ENCODE data around the gene MOGAT1.
"Not testable (repeated sequence)": the region's sequence is repeated elsewhere in the genome, so short reads cannot be mapped to it uniquely, and the experiment has no call there.

The MOGAT1 gene

GRCh38 chr2:222713002-222713401, 41.5 kb downstream of the MOGAT1 start:
- H4K20me1 ChIP-seq (ENCODE audit: insufficient read depth, low read length): no peaks in the 10 kb centered on the region
- H3K4me2 ChIP-seq (ENCODE audit: low read length): no peak overlapping the region
- no peak overlapping the region for H3K9ac ChIP-seq (ENCODE audit: low read length)
- no peaks in the 10 kb centered on the region for H3K27me3 ChIP-seq (ENCODE audit: low read depth, low read length)
- TF ChIP-seq CTCF (IDR thresholded peaks at IDR 0.05; ENCODE audit: low read depth, low read length) (no peak), EZH2phosphoT487 (IDR thresholded peaks at IDR 0.05; ENCODE audit: low read depth) (no peak)
- H3K4me1 ChIP-seq (ENCODE audit: low read length): peaks cover 67% of the 10 kb centered on the region
- H3K36me3 ChIP-seq (replicated peaks; ENCODE audit: low read depth, low read length): no peaks in the 10 kb centered on the region
- no peak overlapping the region for H2AFZ ChIP-seq (ENCODE audit: low read depth, low read length)
- H3K9me3 ChIP-seq (ENCODE audit: insufficient read depth, low read length): no peaks in the 10 kb centered on the region
- no peak overlapping the region for H3K27ac ChIP-seq (ENCODE audit: low read length)
- H3K79me2 ChIP-seq (ENCODE audit: low read length): no peaks in the 10 kb centered on the region
- no peak overlapping the region for H3K4me3 ChIP-seq (ENCODE audit: low read length)

GRCh38 chr2:222714361-222715241, 43.1 kb downstream of the MOGAT1 start:
- Histone ChIP-seq H3K36me3 (replicated peaks; ENCODE audit: low read depth, low read length) (no peaks in the 10 kb centered on the region), H3K4me2 (ENCODE audit: low read length) (no peak overlapping the region), H3K4me3 (ENCODE audit: low read length) (no peak overlapping the region), H3K4me1 (ENCODE audit: low read length) (peaks cover 59% of the 10 kb centered on the region), H3K27ac (ENCODE audit: low read length) (no peak overlapping the region), H2AFZ (ENCODE audit: low read depth, low read length) (no peak overlapping the region), H3K27me3 (ENCODE audit: low read depth, low read length) (no peaks in the 10 kb centered on the region), H3K9me3 (ENCODE audit: insufficient read depth, low read length) (no peaks in the 10 kb centered on the region), H4K20me1 (ENCODE audit: insufficient read depth, low read length) (no peaks in the 10 kb centered on the region), H3K79me2 (ENCODE audit: low read length) (no peaks in the 10 kb centered on the region), H3K9ac (ENCODE audit: low read length) (no peak overlapping the region)
- TF ChIP-seq EZH2phosphoT487 (IDR thresholded peaks at IDR 0.05; ENCODE audit: low read depth): no peak
- no peak for TF ChIP-seq CTCF (IDR thresholded peaks at IDR 0.05; ENCODE audit: low read depth, low read length)

- H3K27ac ChIP-seq (ENCODE audit: low read length): peak overlapping the region; percentile 88
- peaks cover 56% of the 10 kb centered on the region for H3K4me1 ChIP-seq (ENCODE audit: low read length)
- no peaks in the 10 kb centered on the region for H3K79me2 ChIP-seq (ENCODE audit: low read length)
- peak overlapping the region; percentile 87 for H3K4me2 ChIP-seq (ENCODE audit: low read length)
- peak overlapping the region; percentile 61 for H3K9ac ChIP-seq (ENCODE audit: low read length)
- no peaks in the 10 kb centered on the region for H3K9me3 ChIP-seq (ENCODE audit: insufficient read depth, low read length)
- H4K20me1 ChIP-seq (ENCODE audit: insufficient read depth, low read length): no peaks in the 10 kb centered on the region
- no peak for TF ChIP-seq CTCF (IDR thresholded peaks at IDR 0.05; ENCODE audit: low read depth, low read length)
- no peak for TF ChIP-seq EZH2phosphoT487 (IDR thresholded peaks at IDR 0.05; ENCODE audit: low read depth)
- peak overlapping the region; percentile 65 for H3K4me3 ChIP-seq (ENCODE audit: low read length)
- H2AFZ ChIP-seq (ENCODE audit: low read depth, low read length): peak overlapping the region; percentile 60; the same call in 1 of the 2 replicates
- H3K27me3 ChIP-seq (ENCODE audit: low read depth, low read length): no peaks in the 10 kb centered on the region
- no peaks in the 10 kb centered on the region for H3K36me3 ChIP-seq (replicated peaks; ENCODE audit: low read depth, low read length)
Observed at GRCh38 chr2:222715742-222716141, 44.3 kb downstream of the MOGAT1 start.

- peaks cover 42% of the 10 kb centered on the region for H3K4me1 ChIP-seq (ENCODE audit: low read length)
- not testable (repeated sequence) for H3K36me3 ChIP-seq (replicated peaks; ENCODE audit: low read depth, low read length); H3K9ac ChIP-seq (ENCODE audit: low read length); H3K4me2 ChIP-seq (ENCODE audit: low read length); H3K4me3 ChIP-seq (ENCODE audit: low read length); H4K20me1 ChIP-seq (ENCODE audit: insufficient read depth, low read length); H3K27me3 ChIP-seq (ENCODE audit: low read depth, low read length); H3K9me3 ChIP-seq (ENCODE audit: insufficient read depth, low read length); H2AFZ ChIP-seq (ENCODE audit: low read depth, low read length); H3K27ac ChIP-seq (ENCODE audit: low read length); H3K79me2 ChIP-seq (ENCODE audit: low read length)
Observed at GRCh38 chr2:222719787-222720186, 48.3 kb downstream of the MOGAT1 start.

GRCh38 chr2:222721597-222721996, 50.1 kb downstream of the MOGAT1 start:
- H3K4me2 ChIP-seq (ENCODE audit: low read length); H3K9me3 ChIP-seq (ENCODE audit: insufficient read depth, low read length); H2AFZ ChIP-seq (ENCODE audit: low read depth, low read length); H3K27me3 ChIP-seq (ENCODE audit: low read depth, low read length); H3K9ac ChIP-seq (ENCODE audit: low read length); H3K79me2 ChIP-seq (ENCODE audit: low read length); H4K20me1 ChIP-seq (ENCODE audit: insufficient read depth, low read length); H3K4me3 ChIP-seq (ENCODE audit: low read length); H3K27ac ChIP-seq (ENCODE audit: low read length); H3K36me3 ChIP-seq (replicated peaks; ENCODE audit: low read depth, low read length): not testable (repeated sequence)
- peaks cover 25% of the 10 kb centered on the region for H3K4me1 ChIP-seq (ENCODE audit: low read length)

Data from OCI-LY3 (cell line).